MG63 (cell line): ENCODE data around the gene ASS1. TPM values are rescaled to one million over a fixed set of nuclear protein-coding genes. Genes with fewer than 3 reads are reported as not detected.
"Not testable (repeated sequence)": the region's sequence is repeated elsewhere in the genome, so short reads cannot be mapped to it uniquely, and the experiment has no call there.

Source experiments
- DNase-seq: peaks from one replicate; pipeline ENCODE4 v3.0.0-alpha.2; 2020
- H3K27me3 ChIP-seq: fragments of 250-450 bp; sonication (Bioruptor Pico); 2 replicates; pipeline ENCODE4 v1.5.1; 2020; ENCODE audit warnings: mild to moderate bottlenecking, moderate library complexity
- H3K36me3 ChIP-seq: fragments of 250-450 bp; sonication (Bioruptor Pico); 2 replicates; pipeline ENCODE4 v1.5.1; 2020; ENCODE audit warnings: mild to moderate bottlenecking, moderate library complexity
- H3K4me3 ChIP-seq: fragments of 250-450 bp; sonication (Bioruptor Pico); 2 replicates; pipeline ENCODE4 v1.5.1; 2020; ENCODE audit warnings: mild to moderate bottlenecking, moderate library complexity
- H3K9me3 ChIP-seq: fragments of 250-450 bp; sonication (Bioruptor Pico); 2 replicates; pipeline ENCODE4 v1.5.1; 2020; ENCODE audit warnings: mild to moderate bottlenecking, moderate library complexity
- total RNA-seq: library from RNA; depleted of rRNA; stranded (reverse); fragments of >200 nt; shearing (Covaris generic); gene quantifications from 2 replicates; pipeline ENCODE4 v1.2.3, GENCODE V29; 2014; ENCODE audit warnings: low replicate concordance

Gene ASS1
- total RNA-seq, 1 experiment from 2014 or later = 752 TPM

DNA sequence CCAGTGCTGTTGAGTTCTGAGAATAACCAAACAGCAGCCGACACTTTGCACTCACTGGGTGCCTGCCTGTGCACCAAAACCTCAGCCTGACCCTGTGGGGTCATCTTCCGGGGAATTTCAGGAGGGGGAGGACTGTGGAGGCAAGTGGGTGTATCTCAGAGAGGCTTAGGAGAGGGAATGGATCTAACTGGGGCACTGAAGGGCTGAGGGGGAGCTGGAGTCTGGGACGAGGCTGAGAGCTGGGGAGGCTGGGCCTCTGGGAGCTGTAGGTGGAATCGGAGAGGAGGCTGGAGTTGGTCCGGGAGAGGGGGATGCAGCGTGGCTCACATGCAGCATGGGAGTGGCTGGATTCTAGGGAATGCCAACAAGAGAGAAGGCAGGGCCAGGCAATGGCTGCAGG, 14.9 kb upstream of the ASS1 start:
- Histone ChIP-seq H3K4me3 (no peak overlapping the region), H3K36me3 (no peaks in the 10 kb centered on the region), H3K27me3 (no peaks in the 10 kb centered on the region), H3K9me3 (no peaks in the 10 kb centered on the region)
- DNase-seq = no peak

DNA sequence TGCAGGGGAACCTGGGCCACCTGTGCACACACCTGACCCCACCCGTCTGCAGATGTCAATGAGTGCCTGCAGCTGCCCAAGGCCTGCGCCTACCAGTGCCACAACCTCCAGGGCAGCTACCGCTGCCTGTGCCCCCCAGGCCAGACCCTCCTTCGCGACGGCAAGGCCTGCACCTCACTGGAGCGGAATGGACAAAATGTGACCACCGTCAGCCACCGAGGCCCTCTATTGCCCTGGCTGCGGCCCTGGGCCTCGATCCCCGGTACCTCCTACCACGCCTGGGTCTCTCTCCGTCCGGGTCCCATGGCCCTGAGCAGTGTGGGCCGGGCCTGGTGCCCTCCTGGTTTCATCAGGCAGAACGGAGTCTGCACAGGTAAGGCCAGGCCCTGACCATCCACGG, 14.5 kb upstream of the ASS1 start:
- DNase-seq = no peak
- no peaks in the 10 kb centered on the region for H3K9me3 ChIP-seq
- H3K36me3 ChIP-seq = no peaks in the 10 kb centered on the region
- no peaks in the 10 kb centered on the region for H3K27me3 ChIP-seq
- no peak overlapping the region for H3K4me3 ChIP-seq

DNA sequence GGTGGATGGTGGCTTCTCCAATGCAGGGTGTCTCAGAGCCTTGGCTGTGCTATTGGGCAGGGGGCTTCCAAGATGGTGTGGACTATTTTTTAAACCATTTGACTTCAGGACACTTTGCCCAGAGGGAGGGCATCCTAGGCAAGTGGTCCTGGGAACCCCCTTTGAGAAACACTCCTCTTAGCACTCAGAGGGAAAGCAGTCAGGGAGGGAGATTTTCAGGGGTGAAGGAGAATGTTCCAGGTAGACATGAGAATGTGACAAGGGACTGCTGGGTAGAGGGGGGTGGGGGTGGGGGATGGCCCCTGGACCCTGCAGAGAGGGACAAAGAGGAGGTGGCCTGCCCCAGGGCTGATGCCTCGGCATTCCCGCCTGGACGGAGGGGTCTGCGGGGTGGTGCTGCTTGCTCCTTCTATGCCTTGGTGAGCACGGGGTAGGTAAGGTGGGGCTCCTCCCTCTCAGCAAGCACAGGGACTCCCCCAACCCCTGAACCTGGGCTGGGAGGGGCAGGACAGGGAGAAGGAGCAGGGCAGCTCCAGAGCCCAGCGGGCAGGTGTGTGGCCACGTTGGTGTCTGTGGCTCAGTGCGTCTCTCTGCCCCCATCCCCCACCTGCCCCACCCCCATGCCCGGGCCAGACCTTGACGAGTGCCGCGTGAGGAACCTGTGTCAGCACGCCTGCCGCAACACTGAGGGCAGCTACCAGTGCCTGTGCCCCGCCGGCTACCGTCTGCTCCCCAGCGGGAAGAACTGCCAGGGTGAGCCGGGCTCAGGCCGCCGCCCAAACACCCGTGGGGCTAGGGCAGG, 13.8 kb upstream of the ASS1 start:
- Histone ChIP-seq H3K4me3 (no peak overlapping the region), H3K27me3 (no peaks in the 10 kb centered on the region), H3K36me3 (no peaks in the 10 kb centered on the region), H3K9me3 (no peaks in the 10 kb centered on the region)
- no peak for DNase-seq

DNA sequence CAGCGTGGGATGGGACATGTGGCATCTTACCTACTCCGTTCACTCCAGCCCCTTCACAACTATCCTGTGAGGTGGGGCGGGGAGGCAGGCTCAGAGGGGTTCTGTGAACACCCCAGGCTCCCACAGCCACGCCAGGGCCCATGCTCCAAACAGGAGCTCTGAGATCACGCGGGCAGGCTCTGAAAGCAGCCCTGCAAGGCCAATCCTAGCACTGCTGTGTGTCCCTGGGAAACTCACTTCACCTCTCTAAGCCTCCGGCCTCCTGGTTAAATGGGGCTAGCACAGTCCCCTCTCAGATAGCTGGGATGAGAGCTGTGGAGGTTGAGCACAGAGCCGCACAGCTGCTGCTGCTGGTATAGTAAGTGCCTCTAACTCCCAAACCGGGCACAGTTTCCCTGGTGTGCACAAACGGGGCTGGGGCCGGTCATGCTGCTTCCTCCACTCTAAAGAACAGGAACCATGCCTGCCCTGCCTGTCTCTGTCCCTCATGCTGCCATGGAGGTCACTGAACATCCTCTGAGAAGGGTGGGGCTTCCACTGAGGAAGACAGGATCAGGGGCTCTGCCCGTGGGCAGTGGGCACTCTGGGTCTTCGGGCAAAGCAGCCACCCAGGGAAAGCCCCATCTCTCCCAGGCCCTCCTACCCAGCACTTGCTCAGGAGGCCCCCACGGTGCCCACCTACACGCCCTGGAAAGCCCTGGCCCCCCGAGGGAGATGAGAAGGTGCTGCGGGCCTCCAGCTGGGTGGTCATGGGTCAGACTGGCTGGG, 13.0 kb upstream of the ASS1 start:
- Histone ChIP-seq H3K9me3 (no peaks in the 10 kb centered on the region), H3K27me3 (no peaks in the 10 kb centered on the region), H3K4me3 (no peak overlapping the region), H3K36me3 (no peaks in the 10 kb centered on the region)
- no peak for DNase-seq

GRCh38 chr9:130432362-130432761, 12.4 kb upstream of the ASS1 start:
- H3K9me3 ChIP-seq = no peaks in the 10 kb centered on the region
- no peak overlapping the region for H3K4me3 ChIP-seq
- H3K36me3 ChIP-seq = no peaks in the 10 kb centered on the region
- H3K27me3 ChIP-seq = no peaks in the 10 kb centered on the region
- DNase-seq = no peak

- DNase-seq = no peak
- no peaks in the 10 kb centered on the region for H3K9me3 ChIP-seq
- H3K36me3 ChIP-seq = no peaks in the 10 kb centered on the region
- H3K4me3 ChIP-seq = no peak overlapping the region
- H3K27me3 ChIP-seq = no peaks in the 10 kb centered on the region
These were observed 12.0 kb upstream of the ASS1 start for GRCh38 chr9:130432796-130433167.

GRCh38 chr9:130433168-130433946, 11.4 kb upstream of the ASS1 start:
- Histone ChIP-seq H3K9me3 (no peaks in the 10 kb centered on the region), H3K4me3 (no peak overlapping the region), H3K36me3 (no peaks in the 10 kb centered on the region), H3K27me3 (no peaks in the 10 kb centered on the region)
- DNase-seq = no peak

- Histone ChIP-seq H3K36me3 (no peaks in the 10 kb centered on the region), H3K4me3 (no peak overlapping the region), H3K27me3 (no peaks in the 10 kb centered on the region), H3K9me3 (no peaks in the 10 kb centered on the region)
- DNase-seq = no peak
These were observed 10.9 kb upstream of the ASS1 start for GRCh38 chr9:130433947-130434262.

DNA sequence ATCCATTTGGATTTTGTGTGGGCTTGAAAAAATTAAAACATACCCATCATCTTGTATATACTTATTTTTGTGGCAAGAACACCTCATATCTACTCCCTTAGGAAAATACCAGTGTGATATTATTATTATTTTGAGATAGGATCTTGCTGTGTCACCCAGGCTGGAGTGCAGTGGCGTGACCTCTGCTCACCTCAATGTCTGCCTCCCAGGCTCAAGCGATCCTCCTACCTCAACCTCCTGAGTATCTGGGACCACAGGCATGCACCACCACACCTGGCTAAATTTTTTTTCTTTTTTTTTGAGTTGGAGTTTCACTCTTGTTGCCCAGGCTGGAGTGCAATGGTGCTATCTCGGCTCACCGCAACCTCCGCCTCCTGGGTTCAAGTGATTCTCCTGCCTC, 10.1 kb upstream of the ASS1 start:
- H3K27me3 ChIP-seq, DNase-seq, H3K9me3 ChIP-seq: not testable (repeated sequence)

GRCh38 chr9:130437011-130437789, 7.6 kb upstream of the ASS1 start:
- Histone ChIP-seq H3K27me3 (no peaks in the 10 kb centered on the region), H3K36me3 (no peaks in the 10 kb centered on the region), H3K9me3 (peaks cover 4% of the 10 kb centered on the region; the same call in 1 of the 2 replicates), H3K4me3 (no peak overlapping the region)
- DNase-seq = no peak

More for the DNA sequence above, 10.1 kb upstream of the ASS1 start:
- H3K36me3 ChIP-seq, H3K4me3 ChIP-seq: not testable (repeated sequence)

GRCh38 chr9:130438382-130438981, 6.3 kb upstream of the ASS1 start:
- no peak overlapping the region for H3K4me3 ChIP-seq
- no peaks in the 10 kb centered on the region for H3K36me3 ChIP-seq
- no peak for DNase-seq
- no peaks in the 10 kb centered on the region for H3K27me3 ChIP-seq
- peaks cover 5% of the 10 kb centered on the region; the same call in 1 of the 2 replicates for H3K9me3 ChIP-seq

DNA sequence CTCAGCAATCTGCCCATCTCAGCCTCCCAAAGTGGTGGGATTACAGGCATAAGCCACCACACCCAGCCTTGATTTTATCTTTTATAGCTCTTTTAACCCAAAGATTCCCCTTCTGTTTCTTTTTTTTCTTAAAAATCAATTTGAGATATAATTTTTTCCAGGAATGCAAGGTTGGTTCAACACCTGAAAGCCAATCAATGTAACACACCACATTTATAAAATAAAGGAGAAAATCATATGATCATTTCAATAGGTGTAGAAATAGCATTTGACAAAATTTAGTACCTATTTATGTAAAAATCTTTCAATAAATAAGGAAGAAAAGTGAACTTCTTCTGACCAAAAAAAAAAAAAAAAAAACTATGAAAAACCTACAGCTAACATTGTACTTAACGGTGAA, 3.7 kb upstream of the ASS1 start:
- DNase-seq = no peak
- Histone ChIP-seq H3K4me3 (no peak overlapping the region), H3K9me3 (peaks cover 5% of the 10 kb centered on the region; the same call in 1 of the 2 replicates), H3K36me3 (no peaks in the 10 kb centered on the region), H3K27me3 (no peaks in the 10 kb centered on the region)

- no peak for DNase-seq
- H3K36me3 ChIP-seq = peaks cover 12% of the 10 kb centered on the region
- H3K27me3 ChIP-seq = no peaks in the 10 kb centered on the region
- no peak overlapping the region for H3K4me3 ChIP-seq
- peaks cover 5% of the 10 kb centered on the region; the same call in 1 of the 2 replicates for H3K9me3 ChIP-seq
These were observed 1.9 kb upstream of the ASS1 start for GRCh38 chr9:130442746-130443455.

GRCh38 chr9:130443456-130443801, 1.3 kb upstream of the ASS1 start:
- H3K36me3 ChIP-seq = peaks cover 17% of the 10 kb centered on the region
- H3K27me3 ChIP-seq = no peaks in the 10 kb centered on the region
- DNase-seq = no peak
- peaks cover 5% of the 10 kb centered on the region; the same call in 1 of the 2 replicates for H3K9me3 ChIP-seq
- no peak overlapping the region for H3K4me3 ChIP-seq

GRCh38 chr9:130443840-130444492, 795 bp upstream of the ASS1 start:
- Histone ChIP-seq H3K27me3 (no peaks in the 10 kb centered on the region), H3K4me3 (no peak overlapping the region; the same call in 1 of the 2 replicates), H3K9me3 (peaks cover 5% of the 10 kb centered on the region; the same call in 1 of the 2 replicates), H3K36me3 (peaks cover 23% of the 10 kb centered on the region)
- DNase-seq = peak; percentile 60
